Kidney (tissue), 14 donors: ENCODE data around the gene JMJD7. TPM values are rescaled to one million over a fixed set of nuclear protein-coding genes. Genes with fewer than 3 reads are reported as not detected.

Source experiments
- DNase-seq, 5 donors: peaks; one replicate each; pipeline ENCODE4 v3.0.0-alpha.2; 2013 to 2020
- FAIRE-seq: peaks from 2 replicates; lab custom pipeline; 2012; peaks lifted over from hg19 to GRCh38; lab: Jason Lieb, UNC
- H3K27ac ChIP-seq, 2 donors: one replicate each; pipeline ENCODE4 v1.7.0; 2013; ENCODE audit warnings: low read depth in 2 of 2, low read length in 2 of 2, inconsistent platforms in 1 of 2
- H3K27me3 ChIP-seq: one replicate; pipeline ENCODE4 v1.7.1; 2013; ENCODE audit warnings: low read length, inconsistent platforms; ENCODE audit not compliant: control insufficient read depth, insufficient read depth
- H3K36me3 ChIP-seq, 3 donors: one replicate each; pipeline versions ENCODE4 v1.7.0 to v1.7.1; 2013; ENCODE audit warnings: low read length in 3 of 3, control low read depth in 1 of 3, inconsistent platforms in 1 of 3; ENCODE audit not compliant: insufficient read depth in 3 of 3, control insufficient read depth in 2 of 3
- H3K4me1 ChIP-seq, 3 donors: one replicate each; pipeline versions ENCODE4 v1.7.0 to v1.7.1; 2013; ENCODE audit warnings: low read length in 3 of 3, inconsistent platforms in 1 of 3, low read depth in 1 of 3; ENCODE audit not compliant: control insufficient read depth in 2 of 3, insufficient read depth in 2 of 3
- H3K4me3 ChIP-seq, 3 donors: one replicate each; pipeline versions ENCODE4 v1.7.0 to v1.8.1; 2013; ENCODE audit warnings: low read length in 3 of 3, control low read depth in 1 of 3, inconsistent platforms in 1 of 3
- H3K9ac ChIP-seq, 3 donors: one replicate each; pipeline versions ENCODE4 v1.7.0 to v1.7.1; 2013; ENCODE audit warnings: low read length in 3 of 3, control low read depth in 1 of 3, inconsistent platforms in 1 of 3
- H3K9me3 ChIP-seq, 3 donors: one replicate each; pipeline versions ENCODE4 v1.7.0 to v1.7.1; 2013; ENCODE audit warnings: low read length in 3 of 3, control low read depth in 1 of 3, inconsistent platforms in 1 of 3; ENCODE audit not compliant: control insufficient read depth in 2 of 3, insufficient read depth in 1 of 3
- CTCF ChIP-seq: IDR thresholded peaks from 3 replicates; pipeline ENCODE4 v1.5.1; 2012; ENCODE audit warnings: mild to moderate bottlenecking, moderate library complexity, borderline replicate concordance; ENCODE audit not compliant: insufficient read depth; ENCODE audit errors: extremely low read depth
- intact Hi-C: fragments of 100-400 bp; cut with DNase I; formaldehyde crosslinking; loops from one replicate; pipeline ENCODE4 v1.11.1; 2022
- polyA plus RNA-seq: library from polyadenylated mRNA; stranded (reverse); fragments of 350-450 nt; fragmentation: Illumina TruSeq; extraction: RNeasy Lipid Tissue Mini Kit (QIAGEN cat#74804); gene quantifications from one replicate; pipeline ENCODE4 v1.2.3, GENCODE V29; 2014; ENCODE audit warnings: low read depth, low replicate concordance; ENCODE audit not compliant: insufficient read depth
- total RNA-seq: library from RNA; stranded (reverse); fragmentation: NEBNext Ultra II Directional; extraction: Animal tissue kit (Norgen Biotek cat#: 25700); gene quantifications from one replicate; pipeline ENCODE4 v1.2.1, GENCODE V29; 2021
- donor health status: control.
- donor health status: control.
- donor health status: control.
- donor health status: control.
- donor health status: control.
- donor health status: DM: yes; HTN: yes; CAD: no.
- donor health status: Normal renal cell carcinoma (clear cell type).

JMJD7 gene
- total and polyA plus RNA-seq, 2 donors from 2014 or later = 16.2 to 17.6 TPM

- Histone ChIP-seq H3K27ac (no peak overlapping the region), H3K4me1 (peaks cover 0 to 19% (median 11%) of the 10 kb centered on the region in 3 donors), H3K36me3 (peaks cover 0 to 1% (median 0%) of the 10 kb centered on the region in 3 donors), H3K4me3 (no peak overlapping the region), H3K9me3 (no peaks in the 10 kb centered on the region), H3K9ac (no peak overlapping the region), H3K27me3 (no peaks in the 10 kb centered on the region)
- no peak for FAIRE-seq
- no peak for TF ChIP-seq CTCF
- intact Hi-C loops = no loop called here
- DNase-seq = no peak
Observed at GRCh38 chr15:41809121-41809520, 18.8 kb upstream of the JMJD7 start.

- Histone ChIP-seq H3K4me3 (no peak overlapping the region), H3K36me3 (peaks cover 0 to 5% (median 2%) of the 10 kb centered on the region in 3 donors), H3K9ac (no peak overlapping the region), H3K27me3 (no peaks in the 10 kb centered on the region), H3K4me1 (peaks cover 0 to 14% (median 10%) of the 10 kb centered on the region in 3 donors), H3K9me3 (no peaks in the 10 kb centered on the region), H3K27ac (no peak overlapping the region)
- FAIRE-seq = no peak
- no peak for TF ChIP-seq CTCF
- intact Hi-C loops = loop anchor here (5.0 kb wide), 1 partner anchor 37 kb away; the partner anchor contains the start of gene MAPKBP1
- no peak for DNase-seq
Observed at GRCh38 chr15:41809526-41810220, 18.2 kb upstream of the JMJD7 start.

- Histone ChIP-seq H3K36me3 (peaks cover 0 to 9% (median 5%) of the 10 kb centered on the region in 3 donors), H3K4me1 (peaks cover 0 to 5% (median 0%) of the 10 kb centered on the region in 3 donors), H3K9me3 (no peaks in the 10 kb centered on the region), H3K27ac (no peak overlapping the region), H3K27me3 (no peaks in the 10 kb centered on the region), H3K4me3 (no peak overlapping the region), H3K9ac (no peak overlapping the region)
- DNase-seq (no peak), FAIRE-seq (no peak)
- intact Hi-C loops = loop anchor here (5.0 kb wide), 1 partner anchor 39 kb away; the partner anchor contains the start of gene MAPKBP1
- no peak for TF ChIP-seq CTCF
Observed at GRCh38 chr15:41810651-41811431, 17.1 kb upstream of the JMJD7 start.
